Upper lobe of left lung (tissue), 4 donors: Measurements from ENCODE around the gene KRT40.

ENCODE experiments used
- EP300 ChIP-seq, 4 donors: sonication (generic); formaldehyde crosslinking; IDR thresholded peaks; one replicate each; pipeline ENCODE4 v1.5.1; 2017; ENCODE audit warnings: antibody characterized with exemption in 4 of 4, control low read depth in 2 of 4
- POLR2A ChIP-seq, 4 donors: fragments of 450-650 bp; IDR thresholded peaks; one replicate each; pipeline ENCODE4 v1.5.1; 2016 to 2017; ENCODE audit warnings: antibody characterized with exemption in 4 of 4, mild to moderate bottlenecking in 2 of 4
- TF ChIP-seq, protein P1 (sequence below), 6 experiments: fragments of 450-650 bp in 4 of 6; fragments of 200-600 bp in 2 of 6; sonication (generic) in 2 of 6; IDR thresholded peaks; one replicate each; pipeline ENCODE4 v1.5.1; 2016 to 2019; ENCODE audit warnings: antibody characterized with exemption in 6 of 6

DNA sequence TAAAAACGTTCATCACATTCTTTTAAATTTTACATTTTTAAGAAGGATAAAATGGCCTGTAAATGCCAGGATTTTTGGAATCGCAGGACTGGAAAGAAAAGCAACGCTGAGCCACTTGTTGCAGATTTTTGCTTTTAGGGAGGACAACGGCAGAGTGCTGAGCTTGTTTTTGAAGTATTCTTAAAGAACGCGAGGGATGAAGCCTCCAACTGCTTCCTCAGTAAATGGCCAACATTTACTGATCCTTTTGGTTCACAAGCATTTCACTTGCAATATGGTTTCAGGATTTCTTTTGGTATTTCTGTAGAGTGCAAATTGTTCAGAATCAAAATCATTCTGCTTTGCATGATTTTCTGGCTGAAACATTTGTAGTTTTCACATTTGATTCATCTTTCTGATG is 43.9 kb downstream of the KRT40 start:
- TF ChIP-seq, protein P1, sequence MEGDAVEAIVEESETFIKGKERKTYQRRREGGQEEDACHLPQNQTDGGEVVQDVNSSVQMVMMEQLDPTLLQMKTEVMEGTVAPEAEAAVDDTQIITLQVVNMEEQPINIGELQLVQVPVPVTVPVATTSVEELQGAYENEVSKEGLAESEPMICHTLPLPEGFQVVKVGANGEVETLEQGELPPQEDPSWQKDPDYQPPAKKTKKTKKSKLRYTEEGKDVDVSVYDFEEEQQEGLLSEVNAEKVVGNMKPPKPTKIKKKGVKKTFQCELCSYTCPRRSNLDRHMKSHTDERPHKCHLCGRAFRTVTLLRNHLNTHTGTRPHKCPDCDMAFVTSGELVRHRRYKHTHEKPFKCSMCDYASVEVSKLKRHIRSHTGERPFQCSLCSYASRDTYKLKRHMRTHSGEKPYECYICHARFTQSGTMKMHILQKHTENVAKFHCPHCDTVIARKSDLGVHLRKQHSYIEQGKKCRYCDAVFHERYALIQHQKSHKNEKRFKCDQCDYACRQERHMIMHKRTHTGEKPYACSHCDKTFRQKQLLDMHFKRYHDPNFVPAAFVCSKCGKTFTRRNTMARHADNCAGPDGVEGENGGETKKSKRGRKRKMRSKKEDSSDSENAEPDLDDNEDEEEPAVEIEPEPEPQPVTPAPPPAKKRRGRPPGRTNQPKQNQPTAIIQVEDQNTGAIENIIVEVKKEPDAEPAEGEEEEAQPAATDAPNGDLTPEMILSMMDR (IDR thresholded peaks at IDR 0.05) = no peak
- no peak for TF ChIP-seq POLR2A (IDR thresholded peaks at IDR 0.05)
- no peak for TF ChIP-seq EP300 (IDR thresholded peaks at IDR 0.05)
